Liver (tissue), 9 donors: ENCODE data around the gene DPEP2. TPM values are rescaled to one million over a fixed set of nuclear protein-coding genes. Genes with fewer than 3 reads are reported as not detected.
"Not testable (repeated sequence)": the region's sequence is repeated elsewhere in the genome, so short reads cannot be mapped to it uniquely, and the experiment has no call there.

Experiments used
- DNase-seq: peaks from one replicate; pipeline ENCODE4 v3.0.0-alpha.2; 2017; ENCODE audit warnings: low spot score
- H3K27ac ChIP-seq, 2 donors: one replicate each; pipeline ENCODE4 v1.7.0; 2013; ENCODE audit warnings: inconsistent platforms in 2 of 2, low read length in 2 of 2, control low read depth in 1 of 2, low read depth in 1 of 2, mild to moderate bottlenecking in 1 of 2
- H3K27me3 ChIP-seq, 4 donors: one replicate each; pipeline versions ENCODE4 v1.6.1 to v1.7.0; 2013; ENCODE audit warnings: low read length in 3 of 4, inconsistent platforms in 1 of 4, mild to moderate bottlenecking in 1 of 4, moderate library complexity in 1 of 4; ENCODE audit not compliant: control insufficient read depth in 4 of 4, insufficient read depth in 4 of 4
- H3K36me3 ChIP-seq, 4 donors: one replicate each; pipeline versions ENCODE4 v1.6.1 to v1.7.0; 2013; ENCODE audit warnings: low read length in 3 of 4, mild to moderate bottlenecking in 3 of 4, low read depth in 1 of 4, moderate library complexity in 1 of 4; ENCODE audit not compliant: control insufficient read depth in 4 of 4, insufficient read depth in 3 of 4
- H3K4me1 ChIP-seq, 4 donors: one replicate each; pipeline versions ENCODE4 v1.6.1 to v1.7.0; 2013; ENCODE audit warnings: low read length in 3 of 4, mild to moderate bottlenecking in 3 of 4, moderate library complexity in 1 of 4; ENCODE audit not compliant: control insufficient read depth in 4 of 4, insufficient read depth in 4 of 4
- H3K4me3 ChIP-seq, 3 donors: one replicate each; pipeline versions ENCODE4 v1.6.1 to v1.7.0; 2013; ENCODE audit warnings: low read length in 3 of 3, control low read depth in 1 of 3, low read depth in 1 of 3, mild to moderate bottlenecking in 1 of 3
- H3K9ac ChIP-seq, 2 donors: one replicate each; pipeline ENCODE4 v1.7.0; 2013; ENCODE audit warnings: low read length in 2 of 2, mild to moderate bottlenecking in 2 of 2, moderate library complexity in 2 of 2, control low read depth in 1 of 2, low read depth in 1 of 2
- H3K9me3 ChIP-seq, 4 donors: one replicate each; pipeline versions ENCODE4 v1.6.1 to v1.7.0; 2013; ENCODE audit warnings: low read length in 3 of 4; ENCODE audit not compliant: control insufficient read depth in 4 of 4
- ATF3 ChIP-seq: IDR thresholded peaks from 2 replicates; pipeline ENCODE4 v1.6.1; 2016; ENCODE audit warnings: antibody characterized with exemption
- CTCF ChIP-seq: fragments of 150-350 bp; IDR thresholded peaks from 2 replicates; pipeline ENCODE4 v1.5.1; 2017; ENCODE audit warnings: improper control_type of control experiment, low read depth, low read length; ENCODE audit not compliant: missing input control
- FOXA1 ChIP-seq: IDR thresholded peaks from 2 replicates; pipeline ENCODE4 v1.6.1; 2016; ENCODE audit warnings: antibody characterized with exemption
- FOXA2 ChIP-seq: IDR thresholded peaks from 2 replicates; pipeline ENCODE4 v1.6.1; 2016; ENCODE audit warnings: antibody characterized with exemption
- GABPA ChIP-seq, 2 donors: IDR thresholded peaks in 1 of 2; conservative IDR thresholded peaks in 1 of 2; 2 replicates each; pipeline ENCODE4 v1.6.1; 2016; ENCODE audit warnings: antibody characterized with exemption in 2 of 2, mild to moderate bottlenecking in 1 of 2, moderate library complexity in 1 of 2
- HNF4A ChIP-seq, 2 donors: conservative IDR thresholded peaks; 2 replicates each; pipeline ENCODE4 v1.6.1; 2016; ENCODE audit warnings: antibody characterized with exemption in 2 of 2, mild to moderate bottlenecking in 2 of 2
- JUND ChIP-seq, 2 donors: IDR thresholded peaks; 2 replicates each; pipeline ENCODE4 v1.6.1; 2016; ENCODE audit warnings: antibody characterized with exemption in 2 of 2
- MAX ChIP-seq: IDR thresholded peaks from 2 replicates; pipeline ENCODE4 v1.6.1; 2016; ENCODE audit warnings: antibody characterized with exemption
- RAD21 ChIP-seq, 2 donors: IDR thresholded peaks; 2 replicates each; pipeline ENCODE4 v1.6.1; 2016; ENCODE audit warnings: antibody characterized with exemption in 2 of 2, mild to moderate bottlenecking in 2 of 2
- REST ChIP-seq: IDR thresholded peaks from 2 replicates; pipeline ENCODE4 v1.6.1; 2016; ENCODE audit warnings: antibody characterized with exemption, mild to moderate bottlenecking
- TAF1 ChIP-seq: conservative IDR thresholded peaks from 2 replicates; pipeline ENCODE4 v1.6.1; 2016; ENCODE audit warnings: antibody characterized with exemption, mild to moderate bottlenecking
- WGBS: extraction: QIAGEN DNeasy Blood & Tissue Kit; methylation state at CpG from one replicate; pipeline ENCODE4 v1.1.7; 2013; 5-methylcytosine and 5-hydroxymethylcytosine counted together
- polyA plus RNA-seq, 2 donors: library from polyadenylated mRNA; stranded (reverse) in 1 of 2; unstranded in 1 of 2; fragments of 200-250 nt in 1 of 2; fragments of >200 nt in 1 of 2; fragmentation: Nextera tagmentation in 1 of 2; extraction: Ambion mirVana in 1 of 2; gene quantifications; one replicate each; pipeline versions ENCODE4 v1.2.1 to v1.2.3, GENCODE V29; 2013 to 2015
- total RNA-seq, 2 donors: library from RNA; depleted of rRNA; stranded (reverse); fragments of >200 nt; gene quantifications; one replicate each; pipeline ENCODE4 v1.2.3, GENCODE V29; 2014
- donor health status: healthy.
- donor health status: healthy.
- donor health status: healthy.
- donor health status: healthy.
- donor health status: healthy.

Gene DPEP2
- total and polyA plus RNA-seq, 4 donors, result 1.4 to 2.4 (median 1.9) TPM

DNA sequence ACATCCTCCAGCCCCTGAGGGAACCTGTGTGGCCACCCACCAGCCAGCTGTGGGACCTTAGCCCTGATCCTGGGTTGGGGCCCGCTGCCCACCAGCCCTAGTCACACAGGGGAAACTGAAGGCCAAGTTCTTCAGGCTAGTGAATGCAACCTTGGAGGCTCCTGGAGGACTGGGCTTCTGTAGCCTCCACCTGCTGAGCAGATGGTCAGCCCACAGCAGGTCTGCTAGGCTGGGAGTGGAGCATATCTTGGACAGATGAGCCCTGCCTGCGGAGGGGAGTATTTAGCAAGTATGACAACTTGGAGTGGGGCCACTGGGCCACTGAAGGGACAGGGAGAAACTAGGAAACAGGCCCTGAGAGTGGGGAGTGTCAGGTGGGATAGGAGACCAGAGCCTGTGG lies 23.1 kb downstream of the DPEP2 start:
- Histone ChIP-seq H3K9me3 (no peaks in the 10 kb centered on the region), H3K9ac (no peak overlapping the region), H3K36me3 (no peaks in the 10 kb centered on the region), H3K4me3 (no peak overlapping the region), H3K27ac (no peak overlapping the region), H3K4me1 (no peaks in the 10 kb centered on the region), H3K27me3 (no peaks in the 10 kb centered on the region)
- WGBS, result 99% methylated on average over 2 of the region's 2 CpGs
- TF ChIP-seq JUND (IDR thresholded peaks at IDR 0.05), result no peak
- no peak for TF ChIP-seq FOXA1
- no peak for TF ChIP-seq REST
- no peak for TF ChIP-seq TAF1
- no peak for TF ChIP-seq MAX
- DNase-seq, result no peak

DNA sequence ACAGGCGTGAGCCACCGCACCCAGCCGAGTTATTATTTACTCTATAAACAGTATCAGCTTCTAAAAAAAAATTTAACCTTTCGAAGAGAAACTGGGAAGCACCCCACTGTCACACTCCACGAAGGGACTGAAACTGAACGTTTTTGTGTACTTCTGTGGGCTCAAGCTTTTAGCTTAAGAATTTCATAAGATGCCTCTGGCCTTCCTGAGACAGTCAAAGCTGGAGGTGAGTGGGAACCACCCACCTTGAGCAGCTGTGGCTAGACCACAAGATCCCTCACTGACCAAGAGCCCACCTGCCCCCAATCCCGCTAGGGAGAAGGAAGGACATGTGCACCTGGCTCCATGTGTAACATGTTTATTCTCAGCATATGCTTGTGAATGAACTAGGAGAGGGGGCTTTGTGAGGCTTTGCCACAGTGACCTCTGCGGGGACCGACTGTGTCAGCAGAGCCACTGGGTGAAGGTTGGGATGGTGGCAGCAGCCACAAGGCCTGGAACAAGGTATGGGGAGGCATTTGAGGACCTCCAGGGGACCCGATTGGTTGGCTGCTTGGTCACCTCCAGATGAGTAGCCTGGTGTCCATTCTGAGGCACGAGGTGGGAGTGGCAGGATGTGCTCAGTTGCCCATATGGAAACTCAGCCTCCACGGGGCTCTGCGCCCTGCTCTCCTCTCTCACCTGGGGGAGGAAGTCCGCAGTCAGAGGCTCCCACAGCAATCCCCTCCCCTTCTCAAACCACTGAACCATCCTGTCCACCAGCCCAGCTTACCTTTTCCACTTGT lies 23.8 kb downstream of the DPEP2 start:
- DNase-seq, result no peak
- Histone ChIP-seq H3K27ac (no peak overlapping the region), H3K36me3 (no peaks in the 10 kb centered on the region), H3K4me3 (no peak overlapping the region), H3K27me3 (no peaks in the 10 kb centered on the region), H3K9me3 (no peaks in the 10 kb centered on the region), H3K9ac (no peak overlapping the region), H3K4me1 (no peaks in the 10 kb centered on the region)
- TF ChIP-seq REST (no peak), MAX (no peak), FOXA2 (no peak), ATF3 (no peak), HNF4A (conservative IDR thresholded peaks at IDR 0.05) (no peak), CTCF (no peak), RAD21 (IDR thresholded peaks at IDR 0.05) (no peak), TAF1 (no peak), FOXA1 (no peak), JUND (IDR thresholded peaks at IDR 0.05) (no peak), GABPA (IDR thresholded peaks at IDR 0.05 in 1 of 2, conservative IDR thresholded peaks at IDR 0.05 in 1 of 2) (no peak)
- WGBS, result 73% methylated on average over 14 of the region's 14 CpGs

DNA sequence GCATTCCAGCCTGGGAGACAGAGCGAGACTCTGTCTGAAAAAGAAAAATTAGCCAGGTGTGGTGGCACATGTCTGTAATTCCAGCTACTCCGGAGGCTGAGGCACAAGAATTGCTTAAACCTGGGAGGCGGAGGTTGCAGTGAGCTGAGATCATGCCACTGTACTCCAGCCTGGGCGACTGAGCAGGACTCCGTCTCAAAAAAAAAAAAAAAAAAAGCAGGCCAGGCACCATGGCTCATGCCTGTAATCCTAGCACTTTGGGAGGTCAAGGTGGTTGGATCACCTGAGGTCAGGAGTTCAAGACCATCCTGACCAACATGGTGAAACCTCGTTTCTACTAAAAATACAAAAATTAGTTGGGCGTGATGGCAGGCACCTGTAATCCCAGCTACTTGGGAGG lies 27.0 kb downstream of the DPEP2 start:
- peaks cover 3 to 11% (median 8%) of the 10 kb centered on the region in 4 donors for H3K4me1 ChIP-seq
- H3K27me3 ChIP-seq, H3K4me3 ChIP-seq, H3K27ac ChIP-seq, H3K36me3 ChIP-seq, H3K9me3 ChIP-seq, H3K9ac ChIP-seq, DNase-seq: not testable (repeated sequence)
- 95% methylated on average over 7 of the region's 7 CpGs for WGBS
